HG03064 (cell line): Measurements from ENCODE around the gene HYAL4.
"Not testable (repeated sequence)": the region's sequence is repeated elsewhere in the genome, so short reads cannot be mapped to it uniquely, and the experiment has no call there.

ENCODE experiments used
- ATAC-seq: cut with Tn5 transposase; IDR thresholded peaks from one replicate; pipeline ENCODE4 v1.9.1; 2021; ENCODE audit warnings: low read depth; ENCODE audit not compliant: unreplicated experiment

The HYAL4 gene

DNA sequence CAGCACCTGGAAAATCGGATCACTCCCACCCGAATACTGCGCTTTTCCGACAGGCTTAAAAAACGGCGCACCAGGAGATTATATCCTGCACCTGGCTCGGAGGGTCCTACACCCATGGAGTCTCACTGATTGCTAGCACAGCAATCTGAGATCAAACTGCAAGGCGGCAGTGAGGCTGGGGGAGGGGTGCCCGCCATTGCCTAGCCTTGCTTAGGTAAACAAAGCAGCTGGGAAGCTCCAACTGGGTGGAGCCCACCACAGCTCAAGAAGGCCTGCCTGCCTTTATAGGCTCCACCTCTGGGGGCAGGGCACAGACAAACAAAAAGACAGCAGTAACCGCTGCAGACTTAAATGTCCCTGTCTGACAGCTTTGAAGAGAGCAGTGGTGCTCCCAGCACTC, 49.8 kb downstream of the HYAL4 start:
- not testable (repeated sequence) for ATAC-seq

DNA sequence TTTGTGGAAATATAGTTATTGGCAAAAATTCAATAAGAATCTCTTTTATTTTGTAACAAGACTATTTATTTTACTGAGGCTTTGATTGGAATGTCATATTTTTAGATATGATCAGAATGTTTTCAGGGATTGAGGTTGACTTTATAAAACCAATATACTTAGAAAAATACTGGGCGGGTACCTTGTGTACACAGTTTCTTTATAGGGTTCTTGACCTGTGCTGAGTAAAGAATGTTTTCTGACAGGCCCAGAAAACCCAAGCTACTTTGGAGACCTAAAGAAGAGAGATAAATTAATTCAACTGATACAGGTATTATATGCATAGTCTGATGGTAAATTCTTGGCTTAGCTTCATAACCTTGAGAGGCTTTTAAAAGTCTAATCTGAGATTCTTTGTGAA, 56.1 kb downstream of the HYAL4 start:
- no peak for ATAC-seq

DNA sequence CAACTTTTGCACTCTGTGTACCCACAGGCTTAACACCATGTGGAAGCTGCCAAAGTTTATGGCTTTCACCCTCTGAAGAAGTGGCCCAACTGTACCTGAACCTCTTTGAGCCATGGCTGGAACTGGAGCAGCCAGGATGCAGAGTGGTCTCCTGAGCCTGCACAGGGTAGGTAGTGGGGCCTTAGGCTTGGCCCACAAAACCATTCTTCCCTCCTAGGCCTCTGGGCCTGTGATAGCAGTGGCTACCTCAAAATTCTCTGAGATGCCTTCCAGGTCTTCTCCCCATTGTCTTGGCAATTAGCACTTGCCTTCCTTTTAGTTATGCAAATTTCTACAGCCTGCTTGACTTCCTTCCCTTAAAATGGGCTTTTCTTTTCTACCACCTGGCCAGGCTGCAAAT, 60.7 kb downstream of the HYAL4 start:
- no peak for ATAC-seq

DNA sequence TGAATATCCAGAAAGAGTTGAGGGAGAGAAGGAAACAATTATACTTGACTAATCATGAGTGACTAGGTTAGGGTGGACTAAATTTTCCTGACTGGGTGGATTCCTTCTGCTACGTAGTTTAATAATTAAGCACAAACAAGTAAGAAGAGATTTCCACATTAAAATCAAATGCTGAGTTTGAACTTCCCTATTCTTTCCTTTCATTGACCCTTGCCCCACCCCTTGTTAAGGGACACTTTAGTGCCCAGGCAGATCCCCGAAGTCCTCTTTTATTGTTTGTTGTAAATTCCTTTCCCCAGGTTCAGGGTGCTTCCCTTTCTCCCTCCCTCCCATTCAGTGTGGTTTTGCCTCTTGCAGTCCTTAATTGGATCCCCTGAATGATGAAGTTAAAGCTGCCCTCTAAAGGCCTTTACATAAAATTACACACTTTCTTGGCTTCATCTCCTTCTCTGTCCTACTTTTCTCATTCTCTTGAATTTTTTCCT, 71.3 kb downstream of the HYAL4 start:
- ATAC-seq: no peak

DNA sequence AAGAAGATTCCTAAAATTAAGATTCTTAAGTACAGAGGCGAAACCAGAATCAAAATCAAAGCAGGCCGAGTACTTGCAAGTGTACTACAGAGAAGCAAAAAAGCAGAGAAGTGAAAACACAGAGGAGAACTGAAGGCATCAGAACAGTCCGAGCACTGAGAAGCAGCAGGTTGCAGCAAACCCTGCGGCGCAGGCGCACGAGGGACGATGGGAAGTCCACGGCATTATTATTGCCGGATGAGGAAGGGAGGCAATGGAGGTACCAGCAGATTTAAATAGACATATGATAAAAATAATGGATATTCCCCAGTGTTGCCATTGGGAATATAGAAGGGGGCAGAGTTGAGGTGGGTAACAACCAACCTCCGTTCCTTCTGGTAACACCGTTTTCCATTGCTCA, 72.9 kb downstream of the HYAL4 start:
- no peak for ATAC-seq

DNA sequence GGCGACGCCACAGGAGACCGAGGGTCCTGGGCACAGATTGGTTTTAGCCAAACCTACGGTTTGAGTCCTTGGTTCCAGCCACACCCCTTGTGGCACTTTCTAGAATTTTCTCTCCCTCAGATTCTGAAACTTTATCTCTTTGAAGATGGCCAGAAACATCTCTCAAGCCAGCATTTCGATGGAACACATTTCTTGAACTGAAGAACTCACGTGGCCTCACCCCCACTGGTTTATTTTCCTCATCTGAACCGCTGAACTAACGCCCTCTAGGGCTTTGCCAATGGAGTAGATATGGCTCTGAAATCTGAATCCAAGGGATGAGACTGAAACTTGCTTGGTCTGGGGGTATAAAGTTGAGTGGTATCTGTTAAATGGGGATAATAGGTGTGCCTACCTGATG, 73.3 kb downstream of the HYAL4 start:
- no peak for ATAC-seq

DNA sequence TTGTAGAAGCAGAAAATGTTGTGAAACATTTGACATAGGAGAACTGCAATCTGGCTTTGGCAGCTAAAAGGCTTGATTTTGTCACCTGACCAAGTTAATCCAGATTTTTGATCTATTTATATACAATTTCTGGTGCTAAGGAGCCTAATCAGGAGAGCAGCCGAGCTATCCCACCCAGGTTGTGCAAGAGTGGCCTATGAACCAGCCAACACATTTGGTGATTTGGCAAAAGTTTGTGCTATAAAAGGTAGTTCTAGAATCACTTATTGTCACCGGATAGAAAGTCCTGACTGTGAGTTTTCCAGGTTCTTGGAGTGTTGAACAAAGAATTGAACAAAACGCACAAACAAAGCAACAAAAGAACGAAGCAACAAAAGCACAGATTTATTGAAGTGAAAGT, 78.6 kb downstream of the HYAL4 start:
- no peak for ATAC-seq

DNA sequence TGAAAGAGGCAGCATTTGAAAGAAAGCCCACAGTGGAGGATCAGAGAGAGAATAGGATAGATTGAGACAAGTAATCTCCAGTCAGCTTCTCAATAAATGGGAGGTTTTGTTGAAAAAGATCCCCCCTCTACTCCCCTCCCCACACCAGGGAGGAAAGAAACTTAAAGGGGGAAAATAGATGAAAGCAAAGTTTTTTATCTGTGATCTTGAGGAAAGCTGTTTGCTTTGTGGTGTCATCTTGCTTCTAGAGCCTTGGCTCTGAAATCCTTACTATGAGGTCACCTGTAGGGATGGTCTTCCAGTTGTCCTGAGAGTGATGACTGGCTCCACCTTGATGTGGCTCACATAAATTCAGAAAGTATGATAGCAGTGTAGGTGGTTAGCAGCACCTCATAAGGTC, 80.0 kb downstream of the HYAL4 start, which contains the start of gene SPAM1:
Gene SPAM1, plus strand, starts transcription at position 301 of the 400 bp plus-strand sequence. CDS start 28,330 bp downstream, outside the sequence.
- ATAC-seq: no peak
